IPS-NIHi7 (cell line): ENCODE data around the gene C1orf159.

Experiments used
- DNase-seq: peaks from one replicate; pipeline ENCODE4 v3.0.0; 2012; ENCODE audit warnings: mixed read lengths; ENCODE audit errors: extremely low spot score

The C1orf159 gene

DNA sequence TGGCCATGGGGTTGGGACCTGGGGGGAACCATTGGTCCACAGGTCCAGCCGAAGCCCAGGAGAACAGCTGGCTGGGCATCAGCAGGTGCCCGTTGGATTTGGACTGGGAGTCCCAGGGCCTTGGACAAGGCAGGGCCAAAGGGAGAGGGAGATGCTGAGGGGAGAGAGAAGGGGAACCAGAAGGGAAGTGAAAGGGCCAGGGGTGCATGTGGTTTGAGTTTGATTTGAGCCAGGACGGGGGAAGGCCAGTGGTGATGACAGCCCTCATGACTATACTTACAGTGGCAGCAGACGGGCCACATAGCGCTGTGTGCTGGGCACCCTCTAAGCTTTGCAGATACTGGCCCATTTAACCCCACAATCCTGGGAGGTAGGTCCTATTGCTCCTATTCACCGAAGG, 77.2 kb downstream of the C1orf159 start:
- no peak for DNase-seq

DNA sequence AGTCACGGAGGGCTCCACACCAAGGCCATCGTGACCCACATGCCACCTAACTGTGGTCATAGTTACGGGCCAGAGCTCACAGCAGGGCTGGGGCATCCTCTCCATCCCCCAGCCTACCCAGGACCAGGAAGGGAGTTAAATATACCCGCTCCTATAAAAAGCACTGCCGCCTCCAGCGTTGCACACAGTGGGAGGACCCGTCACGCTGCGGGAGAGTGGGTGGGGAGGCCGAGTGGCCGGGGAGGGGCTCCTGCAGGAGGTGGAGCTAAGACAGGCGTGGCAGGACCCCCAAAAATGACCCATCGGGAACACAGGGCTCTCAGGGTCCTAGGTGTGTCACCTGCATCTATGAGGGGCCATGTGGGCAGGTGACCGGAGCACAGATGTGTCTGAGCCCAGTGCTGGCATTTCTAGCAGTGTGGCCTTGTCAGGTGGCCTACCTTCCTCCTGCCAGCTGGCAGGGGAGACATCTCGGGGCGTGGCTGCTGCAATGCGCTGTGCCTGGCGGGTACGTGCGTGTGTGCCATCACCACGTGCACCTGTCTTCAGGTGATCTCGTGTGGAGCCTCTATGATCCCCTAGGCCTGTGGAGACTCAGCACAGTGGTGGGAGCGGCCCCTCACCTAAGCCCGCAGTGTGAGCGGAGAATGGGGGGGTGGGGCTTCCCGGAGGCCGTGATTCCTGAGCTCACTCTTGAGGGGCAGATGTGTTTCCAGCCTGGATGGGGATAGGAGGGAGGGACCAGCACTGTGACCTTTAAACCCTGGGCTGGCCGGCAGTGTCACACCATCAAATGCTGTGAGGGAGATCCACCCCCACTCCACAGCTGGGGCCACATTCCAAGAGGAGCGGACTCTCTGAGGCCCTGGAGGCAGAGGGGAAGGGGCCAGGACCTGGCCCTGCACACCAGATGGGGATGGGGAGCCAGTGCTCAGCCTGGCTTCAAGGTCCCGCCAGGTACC, 78.2 kb downstream of the C1orf159 start:
- DNase-seq: no peak

GRCh38 chr1:1035291-1035943, 80.5 kb downstream of the C1orf159 start:
- no peak for DNase-seq

- no peak for DNase-seq
These were observed 81.5 kb downstream of the C1orf159 start for GRCh38 chr1:1034439-1034781.

DNA sequence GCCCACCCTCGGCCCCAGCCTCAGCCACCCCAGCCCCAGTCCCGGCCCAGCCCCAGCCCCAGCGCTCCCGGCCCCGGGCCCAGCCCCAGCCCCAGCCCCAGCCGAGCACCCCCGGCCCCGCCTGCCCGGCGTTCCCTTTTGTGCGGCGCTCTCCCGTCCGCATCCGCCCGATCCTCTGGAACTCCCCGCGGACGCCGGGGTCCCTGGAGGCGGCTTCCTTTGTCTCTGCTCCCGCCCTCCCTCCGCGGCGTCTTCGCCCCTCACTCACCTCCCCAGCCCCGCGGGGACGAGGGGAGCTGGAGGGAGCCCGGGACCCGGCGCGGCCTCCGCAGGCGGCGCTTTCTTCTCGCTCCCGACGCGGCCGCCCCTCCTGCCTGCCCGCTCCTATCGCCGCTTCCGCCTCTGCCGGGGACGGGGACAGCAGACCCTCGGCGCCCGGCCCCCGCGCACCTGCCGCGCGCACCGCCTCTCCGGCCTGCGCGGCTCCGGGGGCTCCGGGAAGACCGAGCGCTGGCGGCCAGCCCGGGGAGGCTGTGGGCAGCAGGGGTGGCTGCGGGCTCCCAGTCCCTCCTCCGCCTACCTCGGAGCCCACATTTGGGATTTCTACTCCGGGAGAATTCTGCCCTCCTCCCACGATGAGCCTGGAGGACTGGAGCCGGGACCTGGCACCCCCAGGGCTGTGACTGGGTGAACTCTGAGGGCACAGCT, 82.0 kb downstream of the C1orf159 start:
- DNase-seq: no peak

DNA sequence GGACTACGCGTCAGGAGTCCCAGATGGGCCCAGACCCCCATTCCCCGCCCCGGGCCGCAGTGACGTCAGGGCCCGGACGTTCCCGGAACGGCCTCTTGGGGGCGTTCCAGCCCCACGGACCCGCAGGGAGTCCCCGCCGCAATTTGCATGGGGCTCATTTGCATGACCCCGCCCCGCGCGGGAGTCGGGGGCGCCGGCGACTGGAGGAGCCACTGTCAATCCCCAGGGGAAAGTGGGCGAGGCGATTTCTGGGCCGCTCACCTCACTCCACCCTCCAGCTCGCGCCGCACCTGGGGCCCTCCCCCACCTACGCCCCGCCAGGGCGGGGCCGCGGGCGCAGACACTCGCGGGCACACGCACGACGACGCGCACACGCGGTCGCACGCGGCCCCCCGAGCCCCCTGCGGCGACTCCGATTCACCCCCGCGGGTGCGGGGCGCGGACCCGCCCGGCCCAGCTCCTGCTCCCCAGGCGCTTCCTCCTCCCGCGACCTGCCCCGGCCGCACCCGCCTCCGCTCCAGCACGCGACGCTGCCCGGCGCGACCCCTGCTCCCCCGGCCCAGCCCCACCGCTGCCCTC, 82.8 kb downstream of the C1orf159 start:
- DNase-seq: peak; percentile 90

DNA sequence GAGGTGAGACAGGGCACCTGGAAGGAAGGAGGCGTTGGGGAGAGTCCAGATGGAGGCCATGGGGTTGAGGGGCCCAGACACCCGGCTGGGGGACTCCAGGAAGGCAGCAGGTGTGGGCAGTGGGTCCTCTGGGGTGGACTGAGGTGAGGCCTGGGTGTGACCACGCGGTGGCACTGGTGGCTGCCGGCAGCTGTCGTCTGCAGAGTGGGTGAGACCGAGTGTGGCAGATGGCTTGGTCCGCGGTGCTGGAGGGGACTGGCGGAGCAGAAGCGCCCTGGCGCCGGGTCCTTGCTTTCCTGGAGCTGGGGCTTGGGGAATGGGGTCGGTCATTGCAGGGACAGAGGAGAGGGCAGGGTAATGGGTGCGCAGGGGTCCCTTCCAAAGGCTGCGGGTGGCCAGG, 83.5 kb downstream of the C1orf159 start:
- no peak for DNase-seq
